ENCODE results near the gene KBTBD4.
"Not testable (repeated sequence)": the region's sequence is repeated elsewhere in the genome, so short reads cannot be mapped to it uniquely, and the experiment has no call there.

KBTBD4 gene

DNA sequence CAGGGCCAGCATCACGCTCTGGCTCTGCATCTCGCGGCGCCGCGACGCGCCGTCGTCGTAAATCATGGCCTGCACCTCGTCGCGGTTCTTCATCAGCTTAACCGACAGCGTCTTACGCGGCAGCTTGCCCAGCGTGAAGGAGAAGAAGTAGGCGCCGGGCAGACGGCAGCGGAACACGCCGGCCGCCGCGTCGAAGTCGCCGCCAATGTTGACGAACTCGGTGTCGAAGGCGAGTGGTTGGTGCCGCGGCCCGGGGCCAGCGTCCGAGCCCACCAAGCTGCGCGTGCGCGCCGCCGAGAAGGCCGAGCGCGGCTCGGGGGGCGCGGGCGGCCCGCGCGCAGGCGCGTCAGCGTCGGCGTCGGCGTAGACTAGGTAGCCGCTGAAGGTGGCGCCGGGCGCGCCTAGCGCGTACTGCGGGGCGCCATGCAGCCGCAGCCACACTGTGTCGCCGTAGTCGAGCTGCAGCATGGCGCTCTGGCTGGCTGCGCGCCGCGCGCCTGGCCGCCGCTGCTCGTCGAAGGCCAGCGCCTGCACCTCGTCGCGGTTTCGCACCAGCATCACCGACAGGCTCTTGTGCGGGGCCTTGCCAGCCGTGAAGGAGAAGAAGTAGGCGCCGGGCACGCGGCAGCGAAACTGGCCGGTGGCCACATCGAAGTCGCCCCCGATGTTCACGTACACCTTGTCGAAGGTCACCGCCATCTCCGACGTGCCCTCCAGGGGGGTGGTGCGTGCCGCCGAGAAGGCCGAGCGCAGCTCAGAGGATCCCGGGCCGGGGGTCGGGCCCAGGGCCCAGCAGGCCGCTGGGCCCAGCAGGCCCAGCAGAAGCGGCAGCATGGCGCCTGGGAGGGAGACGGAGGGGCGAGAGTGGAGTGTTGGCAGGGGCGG is 11.4 kb upstream of the KBTBD4 start:
- DNase-seq: no peak

DNA sequence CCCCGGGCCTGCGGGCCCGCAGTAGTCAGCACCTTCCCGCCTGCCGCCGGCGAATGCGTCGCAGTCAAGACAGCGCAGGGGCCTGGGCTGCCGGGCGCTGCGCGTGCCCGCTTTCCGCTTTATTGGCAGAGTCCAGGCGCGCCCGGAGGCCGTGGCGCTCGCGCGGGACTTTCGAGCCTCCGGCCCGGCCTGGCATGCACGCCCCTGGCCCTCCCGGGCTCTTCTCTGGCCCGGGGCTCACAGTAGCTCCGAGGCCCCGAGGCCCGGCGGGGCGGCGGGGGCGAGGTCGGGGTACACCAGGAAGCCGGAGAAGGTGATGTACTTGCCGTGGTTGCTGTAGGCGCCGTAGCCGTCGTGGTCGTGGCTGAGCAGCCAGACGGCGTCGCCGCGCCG is 10.8 kb upstream of the KBTBD4 start:
- no peak for DNase-seq

DNA sequence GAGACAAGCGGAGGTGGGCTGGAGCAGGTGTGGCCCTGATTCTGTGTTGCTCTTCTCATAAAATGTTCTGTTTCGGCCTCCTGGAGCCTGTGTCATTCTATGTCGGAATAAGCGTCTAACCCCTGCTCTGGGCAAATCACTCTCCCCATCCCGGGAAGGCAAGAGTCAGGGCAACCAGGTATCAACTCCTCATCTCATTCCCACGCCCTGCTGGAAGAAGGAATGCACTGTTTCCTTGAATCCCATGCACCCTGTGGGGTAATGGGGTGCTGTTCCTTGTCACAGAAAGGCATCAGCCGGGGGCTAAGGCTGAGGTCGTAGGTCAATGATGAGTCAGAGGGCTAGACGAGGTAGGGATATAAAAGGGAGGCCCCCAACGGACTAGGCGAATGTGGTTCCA is 10.3 kb upstream of the KBTBD4 start:
- no peak for DNase-seq

DNA sequence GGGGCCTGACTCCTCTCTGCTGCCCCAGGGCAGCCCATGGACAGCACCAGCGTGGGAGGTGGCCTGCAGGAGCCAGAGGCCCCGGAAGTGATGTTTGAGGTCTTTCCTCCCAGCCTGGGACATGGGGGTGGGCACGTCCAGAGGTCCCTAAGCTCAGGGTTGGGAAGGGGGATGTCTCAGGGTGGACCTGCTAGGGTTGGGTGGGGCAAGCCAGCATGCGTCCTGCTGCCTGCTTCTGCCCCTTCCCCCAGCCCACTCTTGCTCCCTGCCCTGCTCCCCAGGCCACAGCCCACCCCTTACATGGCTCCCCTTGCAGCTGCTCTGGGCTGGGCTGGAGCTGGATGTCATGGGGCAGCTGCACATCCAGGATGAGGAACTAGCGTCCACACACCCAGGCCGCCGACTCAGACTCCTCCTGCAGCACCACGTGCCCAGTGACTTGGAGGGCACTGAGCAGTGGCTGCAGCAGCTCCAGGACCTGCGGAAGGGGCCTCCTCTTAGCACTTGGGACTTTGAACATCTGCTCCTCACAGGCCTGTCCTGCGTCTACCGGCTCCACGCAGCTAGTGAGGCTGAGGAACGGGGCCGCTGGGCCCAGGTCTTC is 9.1 kb upstream of the KBTBD4 start:
- no peak for DNase-seq

DNA sequence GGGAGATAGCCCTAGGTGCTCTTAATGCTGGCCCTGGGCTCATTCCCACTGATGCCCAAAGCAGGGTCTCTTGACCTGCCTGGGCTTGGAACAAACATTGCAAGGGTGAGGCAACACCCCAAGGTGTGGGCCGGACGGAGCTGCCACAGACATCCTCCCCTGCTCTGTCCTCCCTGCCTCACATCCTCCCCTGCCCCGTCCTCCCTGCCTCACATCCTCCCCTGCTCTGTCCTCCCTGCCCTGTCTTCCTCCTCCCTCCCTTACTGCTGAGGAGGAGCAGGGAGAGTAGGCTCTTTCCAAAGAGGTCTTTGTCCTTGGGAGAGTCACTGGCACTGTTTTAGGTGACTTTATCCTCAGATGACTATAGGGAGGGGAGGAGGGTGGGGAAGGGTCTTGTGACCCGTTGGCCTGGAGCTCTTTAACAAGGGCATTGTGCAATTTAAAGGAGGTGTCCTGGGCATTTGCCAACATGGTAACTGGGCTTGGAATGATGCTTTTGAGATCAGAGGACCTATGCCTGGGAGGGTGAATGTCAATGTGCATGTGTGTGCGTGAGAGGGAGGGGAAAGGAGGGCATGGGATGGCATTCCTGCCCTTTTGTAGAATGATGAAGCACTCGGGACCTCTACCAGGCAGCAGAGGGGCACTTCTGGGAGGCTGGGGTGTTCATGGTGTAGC is 8.4 kb upstream of the KBTBD4 start:
- no peak for DNase-seq

DNA sequence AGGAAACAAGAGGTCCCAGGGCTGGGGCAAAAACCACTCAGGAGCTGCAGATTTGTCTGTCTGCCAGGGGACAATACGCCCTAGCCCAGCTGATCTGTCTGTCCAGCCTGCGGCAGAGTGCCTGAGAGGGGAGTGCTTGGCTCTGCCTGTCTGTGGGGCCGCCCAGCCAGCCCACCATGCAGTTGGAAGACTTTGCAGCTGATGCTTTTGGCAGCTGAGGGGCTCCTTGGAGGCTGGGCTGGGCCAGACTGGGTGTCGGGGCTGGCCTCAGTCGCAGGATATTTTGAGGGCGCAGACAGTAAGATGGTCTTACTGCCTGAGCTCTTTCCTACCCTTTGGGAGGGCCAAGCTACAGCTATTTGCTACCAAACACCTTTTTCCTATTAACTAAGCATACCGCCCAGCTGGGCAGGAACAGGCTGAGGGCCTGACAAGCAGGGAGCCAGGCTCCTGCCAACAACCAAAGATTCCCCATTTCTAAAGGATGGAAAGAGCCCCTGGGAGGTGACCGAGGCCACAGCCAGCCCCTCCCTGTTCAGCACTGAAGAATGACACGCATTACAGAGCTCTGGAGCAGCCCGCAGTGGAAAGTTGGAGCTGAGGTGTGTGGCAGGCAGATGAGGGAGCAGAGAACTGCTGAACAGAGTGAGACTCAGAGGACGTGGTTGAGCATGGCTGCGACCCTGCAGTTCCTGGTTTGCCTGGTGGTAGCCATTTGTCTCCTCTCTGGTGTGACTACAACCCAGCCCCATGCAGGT is 7.5 kb upstream of the KBTBD4 start, which contains the start of gene FAM180B:
Gene FAM180B (plus strand): TSS at position 581 of the 758 bp plus-strand sequence. CDS start 91 bp downstream, at position 672.
- no peak for DNase-seq

DNA sequence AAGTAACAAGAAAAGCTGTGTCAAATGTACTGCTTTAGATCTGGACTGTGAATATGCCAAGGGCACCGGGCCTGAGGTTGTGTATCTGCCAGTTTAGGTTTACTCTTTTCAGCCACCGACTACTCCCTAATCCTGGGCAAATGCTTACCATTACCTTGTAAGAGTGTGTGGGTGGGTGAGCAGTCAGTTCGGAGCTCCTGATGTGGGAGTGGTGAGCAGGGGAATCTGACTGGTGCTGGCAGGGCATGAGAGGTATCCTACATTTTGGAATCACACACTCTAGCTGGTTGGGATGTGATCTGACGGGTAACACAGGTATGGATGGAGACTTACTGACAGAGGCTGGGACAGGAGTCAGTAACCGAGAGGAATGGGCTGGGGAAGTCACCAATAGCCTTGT is 5.1 kb upstream of the KBTBD4 start:
- no peak for DNase-seq

DNA sequence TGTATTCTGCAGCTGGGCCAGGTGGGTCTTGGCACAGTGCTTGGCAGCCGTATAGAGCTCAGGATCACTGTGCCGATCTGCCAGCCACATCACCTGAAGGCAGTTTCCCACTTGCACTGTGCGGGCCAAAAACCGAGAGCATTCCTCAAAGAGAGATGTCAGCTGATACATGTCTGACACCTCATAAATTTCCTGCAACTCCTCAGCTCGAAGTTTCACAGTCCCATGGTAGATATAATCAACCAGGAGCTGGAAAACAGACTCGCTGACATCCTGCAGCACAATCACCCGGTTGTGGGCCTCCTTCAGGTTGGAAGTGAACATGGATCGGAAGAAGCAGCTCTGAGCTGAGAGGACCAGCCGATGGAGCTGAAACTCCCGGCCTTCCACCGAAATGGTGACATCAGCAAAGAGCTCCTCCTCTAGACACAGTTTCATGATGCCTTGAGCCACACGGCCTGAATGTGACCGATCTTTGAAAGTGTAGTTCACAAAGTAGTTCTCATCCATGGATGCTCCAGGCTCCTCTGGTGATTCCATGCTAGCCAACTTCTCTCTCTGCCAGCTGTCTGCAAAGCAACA is 1.2 kb downstream of the KBTBD4 start:
- no peak for DNase-seq

DNA sequence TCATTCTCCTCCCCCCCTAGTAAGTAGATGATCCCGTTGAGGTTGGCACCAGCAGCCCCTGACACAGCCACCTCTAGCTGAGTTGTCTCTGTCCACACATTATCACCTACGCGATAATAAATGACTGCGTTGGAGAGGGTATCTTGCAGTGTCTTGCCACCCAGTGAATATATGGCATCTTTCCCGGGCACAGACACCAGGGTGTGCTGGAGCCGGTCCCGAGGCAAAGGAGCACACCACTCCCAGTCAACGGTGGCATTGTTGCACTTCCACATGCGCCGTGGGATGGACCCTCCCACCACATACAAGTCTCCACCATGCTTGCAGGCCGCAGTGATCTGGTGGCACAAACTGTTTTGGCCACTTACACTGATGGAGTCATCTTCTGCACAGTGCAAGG is 5.4 kb downstream of the KBTBD4 start:
- DNase-seq: no peak

DNA sequence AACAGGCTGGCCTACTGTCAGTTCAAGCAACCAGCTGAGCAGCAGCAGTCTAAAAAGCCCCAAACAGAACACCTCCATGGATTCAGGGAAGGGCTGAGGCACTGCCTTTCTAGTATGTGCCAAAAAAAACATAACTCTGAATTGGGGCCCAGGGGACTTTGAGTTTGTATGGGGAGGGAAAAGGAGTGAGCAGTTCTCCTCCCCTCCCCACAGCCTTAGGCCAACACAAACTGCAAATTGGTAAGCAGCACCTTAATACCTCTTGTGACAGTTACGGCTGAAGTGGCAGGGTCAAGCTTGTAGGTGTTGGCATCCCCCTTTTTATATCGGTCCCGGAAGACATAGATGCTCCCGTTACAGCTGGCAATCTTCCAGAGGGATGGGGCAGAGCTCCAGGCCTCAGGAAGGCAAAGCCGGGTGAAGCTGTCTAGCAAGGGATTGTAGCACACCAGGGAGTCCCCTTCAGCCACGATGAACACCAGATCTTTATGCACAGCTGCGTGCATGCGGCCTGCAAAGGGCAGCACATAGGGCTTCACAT is 6.0 kb downstream of the KBTBD4 start:
- no peak for DNase-seq

DNA sequence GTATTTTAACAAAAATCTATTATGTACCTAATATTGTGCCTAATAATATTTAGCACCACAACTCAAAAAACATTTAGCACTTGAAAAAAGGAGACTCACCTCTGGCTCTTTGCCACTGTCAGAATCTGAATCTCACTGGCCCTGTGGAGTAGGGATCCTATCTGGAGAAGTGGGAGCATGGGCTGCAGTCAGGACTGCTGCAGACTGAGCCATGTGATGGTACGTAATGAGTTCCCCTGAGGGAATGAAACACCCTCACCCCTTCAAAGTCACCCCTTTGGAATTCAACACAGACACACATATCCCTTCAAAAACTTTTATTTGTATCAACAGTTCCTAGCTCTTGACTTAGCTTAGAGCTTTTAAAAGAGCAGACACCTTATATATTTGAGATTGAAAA is 6.9 kb downstream of the KBTBD4 start:
- no peak for DNase-seq

DNA sequence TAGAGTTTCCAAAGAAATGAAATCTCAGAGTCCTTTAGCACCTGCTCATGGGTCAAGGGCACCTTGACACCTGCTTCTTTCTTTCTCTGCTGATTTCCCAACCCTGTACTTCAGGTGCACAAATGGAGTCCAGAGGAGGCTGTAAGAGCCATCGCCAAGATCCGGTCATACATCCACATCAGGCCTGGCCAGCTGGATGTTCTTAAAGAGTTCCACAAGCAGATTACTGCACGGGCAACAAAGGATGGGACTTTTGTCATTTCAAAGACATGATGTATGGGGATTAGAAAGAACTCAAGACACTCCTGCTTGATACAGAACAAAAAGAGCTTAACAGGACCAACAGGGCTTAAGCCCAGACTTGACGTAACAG is 7.4 kb downstream of the KBTBD4 start:
- DNase-seq: no peak

DNA sequence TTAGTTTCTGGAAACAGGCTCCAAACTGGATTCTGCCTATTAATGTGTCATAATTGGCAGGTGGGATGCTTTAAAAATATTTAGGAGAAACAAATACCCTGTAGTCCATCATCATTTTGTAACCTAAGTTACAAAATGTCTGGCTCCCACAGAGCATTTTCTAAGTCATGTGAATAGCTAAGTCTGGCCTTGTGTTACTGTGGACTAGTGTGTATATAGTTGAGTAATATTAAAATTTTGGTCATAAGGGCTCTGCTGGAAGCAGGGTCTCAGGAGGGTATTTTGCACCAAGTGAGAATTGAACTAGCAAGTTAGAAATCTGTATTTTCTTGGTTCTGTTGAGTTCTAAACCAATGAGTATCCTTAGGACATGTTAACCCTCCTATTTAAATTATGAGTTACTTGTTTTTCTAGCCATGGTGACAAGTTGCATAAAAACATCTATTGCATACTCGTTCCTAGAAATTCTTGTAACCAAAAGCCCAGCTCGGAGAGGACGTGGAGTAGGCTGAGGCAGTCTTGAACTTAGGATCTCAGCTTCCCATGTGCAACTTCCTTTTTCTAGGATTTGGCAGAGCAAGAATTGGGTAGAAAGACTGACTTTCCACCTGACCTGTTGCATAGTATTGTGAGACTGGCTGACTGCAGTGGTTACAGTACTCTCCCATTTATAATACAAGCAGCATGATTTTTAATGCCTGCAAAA is 8.0 kb downstream of the KBTBD4 start:
- no peak for DNase-seq

DNA sequence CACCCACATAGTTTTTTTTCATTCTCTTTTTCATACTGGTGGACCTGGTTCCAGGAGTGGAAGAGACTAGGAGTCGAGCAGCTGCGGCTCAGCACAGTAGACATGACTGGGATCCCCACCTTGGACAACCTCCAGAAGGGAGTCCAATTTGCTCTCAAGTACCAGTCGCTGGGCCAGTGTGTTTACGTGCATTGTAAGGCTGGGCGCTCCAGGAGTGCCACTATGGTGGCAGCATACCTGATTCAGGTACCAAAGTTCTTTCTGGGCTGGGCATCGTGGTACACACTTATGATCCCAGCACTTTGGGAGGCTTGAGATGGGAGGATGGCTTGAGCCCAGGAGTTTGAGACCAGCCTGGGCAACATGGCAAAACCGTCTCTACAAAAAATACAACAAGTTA is 9.1 kb downstream of the KBTBD4 start:
- no peak for DNase-seq

DNA sequence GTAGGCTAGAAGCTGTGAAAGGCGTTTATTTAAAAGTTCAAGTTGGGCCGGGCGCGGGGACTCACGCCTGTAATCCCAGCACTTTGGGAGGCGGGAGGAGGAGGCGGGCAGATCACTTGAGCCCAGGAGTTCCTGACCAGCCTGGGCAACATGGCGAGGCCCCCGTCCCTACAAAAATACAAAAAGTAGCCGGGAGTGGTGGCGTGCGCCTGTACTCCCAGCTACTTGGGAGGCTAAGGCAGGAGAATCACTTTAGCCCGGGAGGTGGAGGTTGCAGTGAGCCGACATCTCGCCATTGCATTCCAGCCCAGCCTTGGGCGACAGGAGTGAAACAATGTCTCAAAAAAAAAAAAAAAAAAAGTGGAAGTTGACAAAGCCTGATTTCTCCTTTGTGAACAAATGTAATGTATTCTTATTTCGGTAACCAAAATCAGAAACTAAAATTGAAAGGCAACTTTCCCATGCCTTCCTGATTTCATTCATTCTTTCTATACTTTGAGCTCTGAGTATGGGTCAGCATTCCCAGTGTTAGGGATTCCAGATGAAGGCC is 12.5 kb downstream of the KBTBD4 start:
- DNase-seq: peak; percentile 48

DNA sequence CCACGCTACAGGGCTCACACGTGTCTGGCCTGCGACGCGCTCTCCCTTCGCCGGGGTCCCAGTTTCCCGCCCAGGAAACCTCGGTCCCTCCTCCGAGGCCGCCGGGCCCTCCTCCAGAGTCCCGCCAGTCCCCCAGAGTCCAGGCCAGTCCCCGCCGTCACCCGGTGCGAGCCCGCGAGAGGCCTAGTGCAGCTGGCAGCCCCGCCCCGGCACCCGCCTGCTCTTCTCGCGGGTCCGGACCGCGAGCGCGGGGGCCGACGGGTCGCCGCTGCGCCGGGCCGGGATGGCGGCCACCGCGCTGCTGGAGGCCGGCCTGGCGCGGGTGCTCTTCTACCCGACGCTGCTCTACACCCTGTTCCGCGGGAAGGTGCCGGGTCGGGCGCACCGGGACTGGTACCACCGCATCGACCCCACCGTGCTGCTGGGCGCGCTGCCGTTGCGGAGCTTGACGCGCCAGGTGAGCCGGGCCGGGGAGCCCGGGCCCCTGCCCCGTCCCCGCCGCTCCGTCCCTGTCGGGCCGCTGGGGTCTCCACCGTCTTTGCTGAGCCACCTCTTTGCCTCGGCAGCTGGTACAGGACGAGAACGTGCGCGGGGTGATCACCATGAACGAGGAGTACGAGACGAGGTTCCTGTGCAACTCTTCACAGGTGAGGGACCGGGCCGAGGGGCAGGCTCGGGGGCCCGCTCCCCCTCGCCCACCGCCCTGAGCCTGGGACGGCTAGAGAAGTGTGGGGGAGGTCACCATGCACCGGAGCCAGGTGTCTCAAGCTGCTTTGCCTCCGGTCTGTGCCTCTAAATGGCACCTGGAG is 13.2 kb downstream of the KBTBD4 start, which contains the start of gene PTPMT1:
Gene PTPMT1 (plus strand): TSS at position 260 of the 809 bp plus-strand sequence. CDS start 24 bp downstream, at position 284.
- peak; percentile 85 for DNase-seq

DNA sequence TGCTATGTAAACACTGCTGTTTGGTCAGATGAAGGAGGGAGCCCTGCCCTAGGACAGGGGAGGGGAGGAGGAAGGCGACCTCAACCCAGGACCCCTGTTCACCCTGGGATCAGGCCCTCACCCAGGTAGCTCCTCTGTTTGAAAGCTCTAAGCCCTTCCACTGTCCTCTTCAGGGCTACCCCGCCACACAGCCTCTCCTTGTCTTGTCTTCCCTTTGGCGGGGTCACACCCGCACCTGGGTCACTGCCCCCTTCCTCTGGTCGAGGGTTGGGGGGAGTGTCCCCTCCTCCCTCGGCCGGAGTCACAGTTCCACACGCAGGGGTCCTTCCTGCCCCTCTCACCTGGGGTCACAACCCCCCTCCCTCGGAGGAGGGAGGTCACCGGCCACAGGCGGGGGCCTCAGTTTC is 13.8 kb downstream of the KBTBD4 start:
- peak; percentile 18 for DNase-seq

DNA sequence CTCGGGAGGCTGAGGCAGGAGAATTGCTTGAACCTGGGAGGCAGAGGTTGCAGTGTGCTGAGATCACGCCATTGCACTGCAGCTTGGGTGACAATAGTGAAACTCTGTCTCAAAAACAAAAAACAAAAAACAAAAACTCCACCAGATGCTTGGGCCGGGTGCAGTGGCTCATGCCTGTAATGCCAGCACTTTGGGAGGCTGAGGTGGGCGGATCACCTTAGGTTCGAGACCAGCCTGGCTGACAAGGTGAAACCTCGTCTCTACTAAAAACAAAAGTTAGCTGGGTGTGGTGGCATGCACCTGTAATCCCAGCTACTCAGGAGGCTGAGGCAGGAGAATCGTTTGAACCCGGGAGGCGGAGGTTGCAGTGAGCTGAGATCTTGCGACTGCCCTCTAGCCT is 14.4 kb downstream of the KBTBD4 start:
- not testable (repeated sequence) for DNase-seq

DNA sequence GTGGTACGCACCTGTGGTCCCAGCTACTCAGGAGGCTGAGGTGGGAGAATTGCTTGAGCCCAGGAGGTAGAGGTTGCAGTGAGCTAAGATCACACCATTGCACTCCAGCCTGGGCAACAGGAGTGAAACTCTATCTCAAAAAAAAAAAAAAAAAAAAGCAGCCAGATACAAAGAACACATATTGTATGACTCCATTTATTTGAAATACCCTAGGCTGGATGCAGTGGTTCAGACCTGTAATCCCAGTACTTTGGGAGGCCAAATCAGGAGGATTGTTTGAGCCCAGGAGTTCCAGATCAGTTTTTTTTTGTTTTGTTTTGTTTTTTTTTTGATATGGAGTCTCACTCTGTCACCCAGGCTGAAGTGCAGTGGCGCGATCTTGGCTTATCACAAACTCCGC is 16.4 kb downstream of the KBTBD4 start:
- not testable (repeated sequence) for DNase-seq

DNA sequence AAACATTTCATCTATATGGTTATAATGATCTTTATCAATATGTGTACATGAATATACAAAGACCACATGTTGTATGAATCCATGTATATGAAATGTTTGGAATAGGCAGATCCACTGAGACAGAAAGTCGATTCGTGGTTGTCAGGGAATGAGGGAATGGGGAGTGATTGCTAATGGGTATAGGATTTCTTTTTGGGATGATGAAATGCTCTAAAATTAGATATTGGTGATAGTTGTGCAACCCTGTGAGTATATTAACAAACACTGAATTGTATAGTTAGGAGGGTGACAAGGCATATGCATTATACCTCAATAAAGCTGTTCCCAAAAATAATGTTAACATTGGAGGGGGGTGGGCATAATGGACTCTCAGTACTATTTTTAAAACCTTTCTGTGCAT is 18.3 kb downstream of the KBTBD4 start:
- no peak for DNase-seq
